CD4-positive, alpha-beta memory T cell (primary cell): ENCODE measurements around the gene LCORL. TPM values are rescaled to one million over a fixed set of nuclear protein-coding genes. Genes with fewer than 3 reads are reported as not detected.
A peak's percentile ranks its signal among the peaks of the same experiment; 100 is the strongest.

ENCODE experiments used
- CTCF ChIA-PET: fragments of 350-600 bp; sonication (Branson Sonifier 250); formaldehyde crosslinking; loops from one replicate; lab custom pipeline; 2021; ENCODE audit warnings: inconsistent platforms; ENCODE audit not compliant: partially characterized antibody; lab: Charles Lee
- POLR2A ChIA-PET: fragments of 350-600 bp; sonication (Branson Sonifier 250); formaldehyde crosslinking; loops from one replicate; lab custom pipeline; 2021; ENCODE audit not compliant: partially characterized antibody; lab: Charles Lee
- DNase-seq, 5 donors: peaks; one replicate each; pipeline versions ENCODE4 v3.0.0 to v3.0.0-alpha.2; 2020 to 2022; ENCODE audit warnings: mixed read lengths in 1 of 5
- H3K27ac ChIP-seq: one replicate; pipeline ENCODE4 v1.7.0; 2013; ENCODE audit warnings: low read depth, low read length
- H3K27me3 ChIP-seq: 2 replicates; pipeline ENCODE4 v1.7.0; 2013; ENCODE audit warnings: mild to moderate bottlenecking, low read length, moderate library complexity; ENCODE audit not compliant: insufficient read depth
- H3K36me3 ChIP-seq: 2 replicates; pipeline ENCODE4 v1.7.0; 2013; ENCODE audit warnings: mild to moderate bottlenecking, low read length, moderate library complexity; ENCODE audit not compliant: insufficient read depth
- H3K4me1 ChIP-seq: 2 replicates; pipeline ENCODE4 v1.7.0; 2013; ENCODE audit warnings: mild to moderate bottlenecking, low read length, moderate library complexity; ENCODE audit not compliant: insufficient read depth
- H3K4me3 ChIP-seq, 2 donors: one replicate each; pipeline ENCODE4 v1.7.0; 2013; ENCODE audit warnings: low read length in 2 of 2, mild to moderate bottlenecking in 1 of 2
- H3K9me3 ChIP-seq, 2 donors: one replicate each; pipeline ENCODE4 v1.7.0; 2013; ENCODE audit warnings: low read length in 2 of 2, control low read depth in 1 of 2; ENCODE audit not compliant: control insufficient read depth in 1 of 2
- H3K27ac Mint-ChIP-seq, 7 donors: one replicate each; pipeline ENCODE4 v1.8.0; 2020 to 2021; ENCODE audit warnings: mixed read lengths in 7 of 7, mild to moderate bottlenecking in 6 of 7, inconsistent platforms in 3 of 7, moderate library complexity in 3 of 7
- H3K27me3 Mint-ChIP-seq, 2 donors: one replicate each; pipeline ENCODE4 v1.8.0; 2020 to 2021; ENCODE audit warnings: mixed read lengths in 2 of 2
- H3K36me3 Mint-ChIP-seq, 2 donors: one replicate each; pipeline ENCODE4 v1.8.0; 2020 to 2021; ENCODE audit warnings: mixed read lengths in 2 of 2, inconsistent platforms in 1 of 2, mild to moderate bottlenecking in 1 of 2
- H3K4me1 Mint-ChIP-seq, 4 donors: one replicate each; pipeline ENCODE4 v1.8.0; 2020 to 2021; ENCODE audit warnings: mixed read lengths in 4 of 4, mild to moderate bottlenecking in 1 of 4
- H3K4me3 Mint-ChIP-seq, 8 donors: one replicate each; pipeline ENCODE4 v1.8.0; 2020 to 2021; ENCODE audit warnings: mixed read lengths in 8 of 8, mild to moderate bottlenecking in 7 of 8, moderate library complexity in 6 of 8, inconsistent platforms in 3 of 8
- H3K9me3 Mint-ChIP-seq, 8 donors: one replicate each; pipeline ENCODE4 v1.8.0; 2020 to 2021; ENCODE audit warnings: mixed read lengths in 8 of 8, mild to moderate bottlenecking in 5 of 8, inconsistent platforms in 3 of 8, moderate library complexity in 1 of 8
- intact Hi-C: fragments of 100-400 bp; cut with micrococcal nuclease; formaldehyde crosslinking; loops from one replicate; pipeline ENCODE4 v1.15.1; 2023
- polyA plus RNA-seq, 2 donors: library from polyadenylated mRNA; unstranded; fragments of 300-500 nt; fragmentation: Illumina TruSeq; gene quantifications; one replicate each; pipeline ENCODE4 v1.2.3, GENCODE V29; 2021
- total RNA-seq, 2 experiments: library from RNA; stranded (reverse); gene quantifications; one replicate each; pipeline ENCODE4 v1.2.3, GENCODE V29; 2021

Gene LCORL
- total and polyA plus RNA-seq, 4 experiments from 2014 or later = 5.9 to 14.5 (median 9.1) TPM

- intact Hi-C loops = no loop called here
- Mint-ChIP-seq H3K4me1 (peaks cover 6 to 9% (median 7%) of the 10 kb centered on the region in 4 donors), H3K27ac (peak overlapping the region in 1 of 7 donors; percentile 38), H3K27me3 (no peaks in the 10 kb centered on the region), H3K9me3 (no peaks in the 10 kb centered on the region), H3K36me3 (peaks cover 27 to 40% of the 10 kb centered on the region in 2 donors), H3K4me3 (no peak overlapping the region)
- Histone ChIP-seq H3K27ac (no peak overlapping the region), H3K36me3 (peaks cover 22% of the 10 kb centered on the region), H3K4me1 (no peaks in the 10 kb centered on the region), H3K27me3 (no peaks in the 10 kb centered on the region), H3K4me3 (no peak overlapping the region), H3K9me3 (no peaks in the 10 kb centered on the region)
- no peak for DNase-seq
- POLR2A ChIA-PET = no interaction called here
- CTCF ChIA-PET = interaction anchor here (1.3 to 3.5 kb wide), 5 partner anchors 10 to 249 kb away, joined by 3 to 25 read pairs (median 5); partner anchors contain the start of genes DCAF16 and NCAPG
Measured at GRCh38 chr4:17797808-17798207, 223.7 kb downstream of the LCORL start.

- POLR2A ChIA-PET = no interaction called here
- peak overlapping the region in 2 of 7 donors; percentile 5 to 31 for H3K27ac Mint-ChIP-seq
Measured at GRCh38 chr4:17794730-17795129, 226.8 kb downstream of the LCORL start.

More at GRCh38 chr4:17794730-17795129, 226.8 kb downstream of the LCORL start:
- Mint-ChIP-seq H3K27me3 (no peaks in the 10 kb centered on the region), H3K4me1 (no peaks in the 10 kb centered on the region), H3K4me3 (no peak overlapping the region), H3K36me3 (peaks cover 29 to 32% of the 10 kb centered on the region in 2 donors), H3K9me3 (no peaks in the 10 kb centered on the region)
- peaks cover 6% of the 10 kb centered on the region for H3K36me3 ChIP-seq
- DNase-seq = no peak
- no peaks in the 10 kb centered on the region for H3K9me3 ChIP-seq
- no peak overlapping the region for H3K4me3 ChIP-seq
- no peaks in the 10 kb centered on the region for H3K4me1 ChIP-seq
- intact Hi-C loops = no loop called here
- CTCF ChIA-PET = no interaction called here
- no peak overlapping the region for H3K27ac ChIP-seq
- H3K27me3 ChIP-seq = no peaks in the 10 kb centered on the region

Other genes with a start within 250 kb of the LCORL start
- not detected for gene FAM184B, start 240.1 kb downstream of the LCORL start, total RNA-seq
- not detected for gene FAM184B, start 240.1 kb downstream of the LCORL start, polyA plus RNA-seq
- gene DCAF16, start 211.0 kb downstream of the LCORL start, total RNA-seq = 10 to 100 TPM; 74.7 to 74.9 TPM
- gene DCAF16, start 211.0 kb downstream of the LCORL start, polyA plus RNA-seq = 10 to 100 TPM; 13.4 to 20.2 TPM
- under 1 TPM; 0.20 to 0.83 TPM for gene NCAPG, start 210.8 kb downstream of the LCORL start, total RNA-seq
- gene NCAPG, start 210.8 kb downstream of the LCORL start, polyA plus RNA-seq = under 1 TPM in 1 of 2 donors, not detected in 1; 0.37 TPM